HG02798 (cell line): Measurements from ENCODE around the gene TEDC2.
A peak's percentile ranks its signal among the peaks of the same experiment; 100 is the strongest.

Experiments used
- ATAC-seq: cut with Tn5 transposase; IDR thresholded peaks from one replicate; pipeline ENCODE4 v1.9.1; 2021; ENCODE audit warnings: mild to moderate bottlenecking; ENCODE audit not compliant: unreplicated experiment, poor library complexity

The TEDC2 gene

DNA sequence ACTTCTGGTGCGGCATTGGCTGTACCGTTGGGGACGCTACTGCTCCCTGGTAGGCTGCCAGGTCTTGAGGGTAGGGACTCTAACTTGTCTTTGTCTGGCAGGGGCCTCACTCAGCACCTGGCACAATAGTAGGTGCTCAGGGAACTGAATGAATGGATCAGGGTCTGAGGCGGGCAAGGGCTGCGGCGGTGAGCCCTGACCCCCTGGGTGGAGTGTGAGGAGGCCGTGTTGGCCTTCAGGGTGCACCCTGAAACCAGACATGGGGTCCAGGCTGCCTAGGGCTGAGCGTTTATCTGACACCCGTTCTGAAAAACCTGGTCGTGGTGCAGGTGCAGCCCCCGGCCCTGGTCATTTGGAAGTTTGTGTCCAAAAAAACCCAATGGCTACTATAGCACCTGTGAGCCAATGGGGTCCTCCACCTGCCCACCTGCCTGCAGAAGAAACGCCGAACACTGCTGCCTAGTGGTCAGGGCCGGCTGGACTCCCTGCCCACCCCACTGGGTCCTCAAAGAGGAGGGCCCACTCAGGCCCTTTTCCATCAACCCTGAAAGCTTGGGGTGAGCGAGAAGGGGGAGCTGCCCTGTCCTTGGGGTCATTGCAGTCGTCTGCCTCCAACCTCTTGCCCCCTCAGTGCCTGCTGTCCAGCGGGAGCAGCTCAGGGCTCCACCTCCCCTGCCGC is 49.0 kb downstream of the TEDC2 start:
- ATAC-seq: no peak

DNA sequence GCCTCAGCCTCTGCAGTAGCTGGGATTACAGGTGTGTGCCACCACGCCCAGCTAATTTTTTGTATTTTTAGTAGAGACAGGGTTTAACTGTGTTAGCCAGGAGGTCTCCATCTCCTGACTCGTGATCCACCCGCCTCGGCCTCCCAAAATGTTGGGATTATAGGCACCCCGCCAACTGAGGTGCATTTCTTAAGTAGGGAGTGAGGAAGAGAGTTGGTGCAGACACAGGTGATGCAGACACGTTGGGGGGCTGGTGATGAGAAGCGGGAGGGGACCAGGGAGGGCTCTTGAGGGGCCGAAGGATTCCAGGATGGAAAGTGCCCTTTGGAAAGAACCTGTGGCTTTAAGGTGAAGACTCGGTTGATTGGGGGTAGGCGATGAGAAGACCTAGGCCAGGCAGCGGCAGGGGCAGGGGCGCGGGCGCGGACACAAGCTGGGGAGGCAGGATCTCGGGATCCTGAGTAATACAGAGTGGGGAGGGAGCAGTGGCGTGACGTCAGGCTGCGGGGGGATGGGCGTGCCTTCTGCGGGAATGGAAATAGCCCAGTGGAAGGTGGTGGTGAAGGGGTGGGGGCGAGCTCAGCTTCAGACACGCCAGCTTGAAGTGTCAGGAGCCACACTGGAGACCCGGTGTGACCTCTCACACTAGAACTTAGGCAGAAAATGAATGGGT is 51.4 kb downstream of the TEDC2 start:
- ATAC-seq: no peak

DNA sequence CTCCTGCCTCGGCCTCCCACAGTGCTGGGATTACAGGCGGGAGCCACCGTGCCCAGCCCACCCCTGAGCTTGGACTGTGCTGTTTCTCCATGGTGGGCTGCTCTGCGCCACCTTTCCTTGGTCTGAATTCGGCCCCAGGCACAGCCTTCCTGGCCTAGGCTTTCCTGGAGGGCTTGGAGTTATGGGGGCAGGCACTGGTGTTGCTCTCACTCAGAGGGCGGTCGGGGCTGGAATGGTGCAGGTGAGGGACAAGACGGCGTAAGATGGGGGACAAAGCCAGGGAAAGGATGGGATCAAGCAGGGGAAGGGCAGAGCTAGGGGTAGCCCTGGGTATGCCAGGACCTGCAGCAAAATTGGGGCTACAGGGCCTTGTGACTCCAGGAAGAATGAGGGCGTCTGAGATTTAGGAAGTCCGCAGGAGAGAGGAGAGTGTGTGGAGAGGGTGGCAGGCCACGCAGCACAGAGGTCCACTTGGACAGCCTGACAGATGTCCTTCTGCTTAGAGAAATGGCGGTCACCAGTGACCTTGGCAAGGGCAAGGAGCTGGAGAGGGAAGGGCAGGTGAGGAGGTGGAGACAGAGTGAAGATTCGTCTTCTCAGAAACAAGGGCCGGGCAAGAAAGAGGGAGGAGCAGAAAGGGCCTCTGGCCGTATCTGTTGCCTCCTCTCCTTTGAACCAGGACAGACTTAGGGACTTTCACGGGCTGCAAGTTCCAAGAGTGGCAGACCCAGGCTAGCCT is 52.3 kb downstream of the TEDC2 start:
- ATAC-seq: no peak

DNA sequence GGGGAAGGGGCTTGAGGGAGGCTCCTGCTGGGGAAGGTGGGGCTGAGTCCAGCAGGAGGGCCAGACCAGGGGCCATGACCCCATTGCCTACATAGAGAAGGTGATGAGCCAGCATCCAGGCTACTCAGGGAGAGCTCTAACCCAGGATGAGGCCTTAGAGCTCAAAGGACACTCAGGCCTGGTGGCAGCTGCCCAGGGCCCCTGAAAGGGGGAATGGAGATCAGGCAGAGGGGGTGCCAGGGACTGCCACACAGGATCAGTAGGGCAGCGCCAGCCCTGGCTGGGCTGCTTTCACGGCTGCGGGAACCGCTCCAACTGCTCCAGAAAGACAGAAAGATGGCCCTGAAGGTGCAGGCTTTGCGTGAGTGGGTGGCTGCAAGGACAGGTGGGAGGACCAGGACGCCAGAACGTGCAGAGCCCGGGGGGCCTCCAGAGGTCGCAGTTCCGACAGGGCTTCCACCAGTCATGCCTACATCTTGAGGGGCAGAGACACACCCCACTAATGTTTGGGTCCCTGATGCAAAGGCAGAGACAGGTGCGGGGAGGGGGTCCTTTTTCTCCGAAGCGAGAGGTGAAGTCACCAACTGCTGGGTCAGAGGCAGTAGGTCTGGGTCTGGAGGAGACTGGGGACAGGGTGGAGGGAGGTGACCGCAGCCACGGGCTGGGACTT is 53.0 kb downstream of the TEDC2 start:
- ATAC-seq: no peak

DNA sequence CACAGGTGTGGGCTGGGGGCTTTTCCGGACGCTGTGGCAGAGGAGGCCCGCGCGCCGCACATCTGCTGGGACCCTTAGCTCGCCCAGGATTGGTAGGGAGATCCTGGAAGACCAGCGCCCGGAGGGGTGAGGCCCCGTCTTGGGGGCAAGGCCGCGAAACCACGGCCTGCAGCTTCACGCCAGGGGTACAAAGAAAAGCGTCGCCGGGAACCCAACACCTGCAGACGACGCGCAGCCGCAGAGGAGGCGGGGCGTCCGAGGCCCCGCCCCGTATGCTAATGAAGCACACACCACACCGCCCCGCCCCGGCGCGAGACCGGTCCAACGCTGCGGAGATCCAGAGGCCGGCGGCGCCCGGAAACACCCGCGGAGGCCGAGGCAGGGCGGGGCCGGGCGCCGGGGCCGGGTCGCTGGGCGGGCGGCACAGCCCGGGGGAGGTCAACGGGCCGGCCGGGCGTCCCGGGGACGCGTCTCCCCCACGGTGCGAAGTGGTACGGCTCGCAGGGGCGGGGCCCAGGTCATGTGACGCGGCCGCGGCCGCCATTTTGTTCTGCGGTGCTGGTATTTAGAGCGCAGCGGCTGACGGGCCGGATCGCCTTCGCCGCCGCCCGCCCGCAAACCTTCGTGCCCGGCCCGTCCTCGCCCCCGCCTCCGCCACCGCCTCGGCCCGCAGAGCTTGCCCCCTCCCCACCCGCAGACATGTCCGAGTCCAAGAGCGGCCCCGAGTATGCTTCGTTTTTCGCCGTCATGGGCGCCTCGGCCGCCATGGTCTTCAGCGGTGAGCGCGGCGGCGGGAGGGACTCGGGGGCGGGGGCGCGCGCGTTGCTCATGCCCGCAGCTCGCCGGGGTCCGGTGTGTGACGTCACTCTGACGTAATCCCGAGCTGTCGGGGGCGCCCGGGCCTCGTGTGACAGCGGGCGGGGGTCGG is 53.8 kb downstream of the TEDC2 start, which contains the start of gene ATP6V0C:
Gene ATP6V0C (plus strand): TSS at position 548 of the 928 bp plus-strand sequence. CDS start 152 bp downstream, at position 700.
- peak; percentile 78 for ATAC-seq
